K562 (cell line): ENCODE results near the gene RASAL1. TPM values are rescaled to one million over a fixed set of nuclear protein-coding genes. Genes with fewer than 3 reads are reported as not detected.

ENCODE experiments used
- ATAC-seq: fragments of 200-7000 bp; cut with Tn5 transposase; 3 replicates; pipeline ENCODE4 v1.9.1; 2020; ENCODE audit warnings: moderate library complexity
- BruUV-seq: library from RNA; stranded (reverse); fragments of 400-500 nt; replicated peaks from 2 replicates; lab custom pipeline; 2021; lab: Mats Ljungman, UMichigan
- CTCF ChIA-PET: fragments of 300-600 bp; formaldehyde crosslinking; extraction: SDS; loops from one replicate; lab custom pipeline; 2021; ENCODE audit warnings: low intra/inter-chr PET ratio; lab: Yijun Ruan, JAX
- POLR2A ChIA-PET: fragments of 300-600, 350-650 bp; sonication (Branson Sonifier 250); formaldehyde crosslinking; extraction: SDS; loops from one replicate; lab custom pipeline; 2021; ENCODE audit warnings: antibody characterized with exemption, inconsistent platforms; lab: Yijun Ruan, JAX
- DNase-seq, 4 experiments: peaks; one replicate each; pipeline versions ENCODE4 v3.0.0 to v3.0.0-alpha.2; 2011 to 2018; ENCODE audit warnings: low spot score in 3 of 4, mixed read lengths in 3 of 4; ENCODE audit errors: extremely low read depth in 1 of 4
- FAIRE-seq: peaks from 2 replicates; lab custom pipeline; 2011; peaks lifted over from hg19 to GRCh38; lab: Jason Lieb, UNC
- H2AFZ ChIP-seq: 2 replicates; pipeline ENCODE4 v1.6.0; 2011; ENCODE audit warnings: low read depth, low read length, control low read depth, inconsistent platforms
- H3K27ac ChIP-seq: fragments of 200-600 bp; 3 replicates; pipeline ENCODE4 v1.8.0; 2011; ENCODE audit warnings: low read depth, mild to moderate bottlenecking, control low read depth, inconsistent platforms, low read length, moderate library complexity, mixed read lengths; ENCODE audit errors: extremely low read depth
- H3K27me3 ChIP-seq, 2 experiments: fragments of 300-600 bp in 1 of 2; 2 replicates in 1 of 2; 3 replicates in 1 of 2; pipeline versions ENCODE4 v1.6.0 to v1.8.0; 2011; ENCODE audit warnings: inconsistent platforms in 2 of 2, low read length in 2 of 2, mild to moderate bottlenecking in 1 of 2, mixed read lengths in 1 of 2, moderate library complexity in 1 of 2; ENCODE audit not compliant: control insufficient read depth in 2 of 2, insufficient read depth in 2 of 2
- H3K36me3 ChIP-seq: fragments of 300-600 bp; 3 replicates; pipeline ENCODE4 v1.8.0; 2011; ENCODE audit warnings: mild to moderate bottlenecking, low read length, inconsistent platforms; ENCODE audit not compliant: control insufficient read depth, insufficient read depth
- H3K4me1 ChIP-seq, 2 experiments: fragments of 200-600 bp in 1 of 2; replicated peaks in 1 of 2; 2 replicates in 1 of 2; 3 replicates in 1 of 2; pipeline versions ENCODE4 v1.5.1 to v1.8.0; 2011; ENCODE audit warnings: inconsistent platforms in 2 of 2, low read length in 2 of 2, mild to moderate bottlenecking in 1 of 2, mixed read lengths in 1 of 2, moderate library complexity in 1 of 2; ENCODE audit not compliant: control insufficient read depth in 2 of 2, insufficient read depth in 2 of 2
- H3K4me2 ChIP-seq: 2 replicates; pipeline ENCODE4 v1.6.1; 2011; ENCODE audit warnings: low read length, control low read depth, inconsistent platforms, mixed read lengths; ENCODE audit not compliant: insufficient read depth
- H3K4me3 ChIP-seq: fragments of 200-600 bp; sonication (generic), shearing (Covaris generic); 2 replicates; pipeline ENCODE4 v1.5.1; 2016; ENCODE audit warnings: control low read depth, inconsistent platforms
- H3K79me2 ChIP-seq: fragments of 200-600 bp; 3 replicates; pipeline ENCODE4 v1.8.0; 2011; ENCODE audit warnings: low read length, inconsistent platforms; ENCODE audit not compliant: control insufficient read depth, insufficient read depth
- H3K9ac ChIP-seq, 2 experiments: 2 replicates each; pipeline versions ENCODE4 v1.6.0 to v1.6.1; 2011; ENCODE audit warnings: low read depth in 2 of 2, low read length in 2 of 2, control low read depth in 1 of 2, inconsistent platforms in 1 of 2, mild to moderate bottlenecking in 1 of 2, mixed read lengths in 1 of 2; ENCODE audit not compliant: insufficient read depth in 1 of 2
- H3K9me1 ChIP-seq: one replicate; pipeline ENCODE4 v1.6.0; 2011; ENCODE audit warnings: inconsistent platforms, mild to moderate bottlenecking, low read length, moderate library complexity; ENCODE audit not compliant: control insufficient read depth, insufficient read depth
- H3K9me3 ChIP-seq: replicated peaks from 2 replicates; pipeline ENCODE4 v1.5.1; 2011; ENCODE audit warnings: low read depth, low read length, inconsistent platforms; ENCODE audit not compliant: control insufficient read depth, insufficient read depth
- H4K20me1 ChIP-seq: replicated peaks from 2 replicates; pipeline ENCODE4 v1.6.1; 2011; ENCODE audit warnings: low read length, inconsistent platforms, mixed read lengths; ENCODE audit not compliant: control insufficient read depth, insufficient read depth
- CTCFL ChIP-seq: IDR thresholded peaks from 2 replicates; pipeline ENCODE4 v1.6.1; 2011; ENCODE audit warnings: borderline replicate concordance, low read depth, mild to moderate bottlenecking, moderate library complexity, low read length; ENCODE audit not compliant: insufficient read depth, poor library complexity, severe bottlenecking
- DDX20 ChIP-seq: fragments of 450-650 bp; IDR thresholded peaks from 2 replicates; pipeline ENCODE4 v1.6.1; 2016; ENCODE audit warnings: missing genetic modification characterization, low read depth, mild to moderate bottlenecking, missing compliant biosample characterization, moderate library complexity
- DIDO1 ChIP-seq: fragments of 450-650 bp; IDR thresholded peaks from 2 replicates; pipeline ENCODE4 v1.6.1; 2016; ENCODE audit warnings: low read depth, missing biosample characterization, missing genetic modification characterization
- NFRKB ChIP-seq: fragments of 450-650 bp; IDR thresholded peaks from 2 replicates; pipeline ENCODE4 v1.6.1; 2016; ENCODE audit warnings: low read depth
- SAP30 ChIP-seq: fragments of 200-600 bp; sonication (generic); IDR thresholded peaks from 2 replicates; pipeline ENCODE4 v1.6.1; 2012; ENCODE audit warnings: borderline replicate concordance, low read depth, mild to moderate bottlenecking, moderate library complexity, low read length, control low read depth, inconsistent platforms; ENCODE audit not compliant: insufficient read depth, poor library complexity, severe bottlenecking
- STAT6 ChIP-seq: sonication (generic); formaldehyde crosslinking; IDR thresholded peaks from 2 replicates; pipeline ENCODE4 v1.8.1; 2023; ENCODE audit warnings: mild to moderate bottlenecking, missing genetic modification reagents
- ZNF444 ChIP-seq: fragments of 250-450 bp; sonication (Bioruptor Pico); IDR thresholded peaks from 2 replicates; pipeline ENCODE4 v1.4.0; 2020; ENCODE audit warnings: mild to moderate bottlenecking, moderate library complexity
- WGBS: fragments of 100-300 bp; shearing (Covaris generic); methylation state at CpG from one replicate; pipeline ENCODE4 v1.1.6; 2016; ENCODE audit warnings: low coverage, mixed read lengths; ENCODE audit not compliant: insufficient coverage; ENCODE audit errors: missing lambda C conversion rate; 5-methylcytosine and 5-hydroxymethylcytosine counted together
- in situ Hi-C: fragments of 300-500 bp; cut with MboI; formaldehyde crosslinking; loops from 4 replicates; pipeline ENCODE4 v1.15.0; 2018; ENCODE audit warnings: inconsistent platforms, mixed read lengths
- intact Hi-C: fragments of 100-400 bp; cut with micrococcal nuclease; formaldehyde crosslinking; loops from 2 replicates; pipeline ENCODE4 v1.14.2; 2022
- polyA plus RNA-seq, 8 experiments: library from polyadenylated mRNA; depleted of rRNA in 4 of 8; stranded (reverse) in 5 of 8; unstranded in 3 of 8; fragments of >200 nt; fragmentation: Nextera tagmentation in 2 of 8; fragmentation: Illumina TruSeq in 1 of 8; extraction: Ambion mirVana in 2 of 8; extraction: Trizol in 1 of 8; gene quantifications; 2 replicates each; pipeline versions ENCODE4 v1.2.1 to v1.2.3, GENCODE V29; 2011 to 2014; ENCODE audit warnings: inconsistent platforms in 1 of 8, missing spikeins in 1 of 8
- total RNA-seq, 7 experiments: library from RNA; depleted of rRNA in 6 of 7; stranded (reverse); fragments of >200 nt in 6 of 7; fragmentation: Illumina TruSeq in 2 of 7; extraction: Trizol in 2 of 7; gene quantifications; 2 replicates each; pipeline versions ENCODE4 v1.2.1 to v1.2.3, GENCODE V29; 2011 to 2021; ENCODE audit warnings: low replicate concordance in 1 of 7

Gene RASAL1
- total and polyA plus RNA-seq, 9 of the 15 experiments (the other 6 are each of a cell fraction or from before 2014, with no cell fraction given) = 0.06 to 0.16 (median 0.14) TPM; not detected in 6

DNA sequence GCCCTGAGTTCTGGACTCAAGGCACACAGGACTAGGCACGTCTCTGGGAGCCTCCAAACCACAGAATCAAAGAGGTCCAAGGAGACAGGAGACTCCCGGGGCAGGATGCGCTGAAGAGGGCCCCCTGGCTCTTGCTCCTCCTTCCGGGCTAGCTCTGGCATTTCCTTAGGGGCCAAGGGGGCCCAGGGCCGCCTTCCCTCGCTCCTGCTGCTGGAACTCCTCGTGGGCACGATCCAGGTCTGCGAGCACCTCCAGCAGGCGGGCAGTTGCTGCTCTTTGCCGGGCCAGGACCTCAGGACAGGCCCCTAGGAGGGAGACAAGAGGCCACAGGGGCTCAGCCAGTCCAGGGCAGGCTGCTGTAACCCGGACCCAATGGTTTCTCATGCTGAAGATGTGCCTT, 35.8 kb downstream of the RASAL1 start:
- Histone ChIP-seq H3K4me3 (no peak overlapping the region), H3K27ac (no peak overlapping the region), H3K9me1 (no peaks in the 10 kb centered on the region), H3K4me1 (peaks cover 0 to 20% of the 10 kb centered on the region in 2 experiments; a peak in 3 of 5 replicates), H4K20me1 (peaks cover 6% of the 10 kb centered on the region; the same call in 1 of the 2 replicates), H3K27me3 (peaks cover 0 to 26% of the 10 kb centered on the region in 2 experiments; a peak in 3 of 5 replicates), H3K79me2 (no peaks in the 10 kb centered on the region), H2AFZ (no peak overlapping the region), H3K4me2 (no peak overlapping the region), H3K36me3 (no peaks in the 10 kb centered on the region), H3K9me3 (no peaks in the 10 kb centered on the region), H3K9ac (no peak overlapping the region)
- ChIA-PET CTCF (no interaction called here), POLR2A (interaction anchor here (0.7 kb wide), 1 partner anchor 15 kb away, joined by 4 read pairs; no protein-coding TSS in a partner anchor)
- FAIRE-seq = no peak
- no peak for TF ChIP-seq DIDO1 (tag)
- no peak for TF ChIP-seq NFRKB
- no peak for TF ChIP-seq DDX20 (tag)
- no peak for TF ChIP-seq SAP30
- TF ChIP-seq ZNF444 = no peak
- TF ChIP-seq STAT6 (CRISPR knock-in tag) = no peak
- TF ChIP-seq CTCFL = no peak
- WGBS = 5% methylated on average over 11 of the region's 12 CpGs
- BruUV-seq = no TSS peak
- ATAC-seq = no peak
- intact Hi-C loops (loop anchor here (5.0 kb wide), 1 partner anchor 107 kb away; no protein-coding TSS in a partner anchor), in situ Hi-C loops (no loop called here)
- DNase-seq = no peak
